Ectodermal cell (in vitro differentiated cells): Measurements from ENCODE around the gene KLHL11.

Source experiments
- H3K27ac ChIP-seq: 2 replicates; pipeline ENCODE4 v1.7.0; 2013; ENCODE audit warnings: mild to moderate bottlenecking, low read depth, low read length; ENCODE audit not compliant: insufficient read depth, poor library complexity, severe bottlenecking
- H3K27me3 ChIP-seq: 2 replicates; pipeline ENCODE4 v1.7.0; 2013; ENCODE audit warnings: mild to moderate bottlenecking, low read length; ENCODE audit not compliant: insufficient read depth, control insufficient read depth, poor library complexity, severe bottlenecking
- H3K36me3 ChIP-seq: one replicate; pipeline ENCODE4 v1.7.0; 2013; ENCODE audit warnings: low read length; ENCODE audit not compliant: control insufficient read depth, insufficient read depth
- H3K4me1 ChIP-seq: one replicate; pipeline ENCODE4 v1.7.0; 2013; ENCODE audit warnings: low read length; ENCODE audit not compliant: control insufficient read depth, insufficient read depth
- H3K4me3 ChIP-seq: 2 replicates; pipeline ENCODE4 v1.7.0; 2013; ENCODE audit warnings: low read depth, low read length, control low read depth; ENCODE audit not compliant: insufficient read depth
- H3K9me3 ChIP-seq: 2 replicates; pipeline ENCODE4 v1.7.0; 2013; ENCODE audit warnings: mild to moderate bottlenecking, low read length, moderate library complexity; ENCODE audit not compliant: control insufficient read depth
- WGBS, 2 experiments: methylation state at CpG; one replicate each; pipeline ENCODE4 v1.1.7; 2013; ENCODE audit warnings: missing lambda C conversion rate in 2 of 2; 5-methylcytosine and 5-hydroxymethylcytosine counted together

Gene KLHL11

DNA sequence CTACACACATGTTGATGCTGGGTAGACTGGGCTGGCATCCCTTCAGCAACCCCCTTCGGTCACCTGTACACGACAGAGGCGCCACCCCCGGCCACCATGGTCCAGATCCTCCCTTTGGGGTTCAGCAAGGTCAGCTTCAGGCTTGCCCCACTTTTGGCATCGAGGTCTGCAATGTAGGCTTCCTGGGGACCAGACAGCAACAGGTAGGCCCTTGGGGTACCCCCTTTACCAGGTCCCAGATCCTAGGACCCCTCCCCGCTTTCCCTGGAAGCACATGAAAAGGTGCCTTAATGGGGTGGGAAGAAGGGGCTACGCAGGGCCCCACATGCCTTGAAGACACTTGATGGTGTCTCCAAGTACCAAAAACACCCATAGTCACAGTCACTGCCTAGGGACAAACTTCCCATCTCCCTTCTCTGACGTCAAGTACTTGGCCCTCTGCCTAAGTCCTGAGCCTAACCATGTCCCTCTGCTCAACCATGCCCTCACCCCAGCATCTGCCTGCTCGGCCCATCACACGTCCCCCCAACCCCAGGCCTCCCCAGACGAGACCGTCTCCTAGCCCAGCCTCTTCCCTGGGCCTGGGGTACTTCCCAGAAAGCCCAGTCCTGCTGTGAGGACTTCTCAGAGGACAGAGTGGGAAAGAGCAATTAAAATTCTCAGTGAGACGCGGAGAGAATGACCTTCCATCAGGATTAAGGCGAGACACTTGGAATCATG, 41.4 kb upstream of the KLHL11 start:
- Histone ChIP-seq H3K27ac (no peak overlapping the region), H3K27me3 (no peaks in the 10 kb centered on the region), H3K4me3 (no peak overlapping the region), H3K4me1 (no peaks in the 10 kb centered on the region), H3K36me3 (peaks cover 79% of the 10 kb centered on the region), H3K9me3 (no peaks in the 10 kb centered on the region)
- 92 to 94% methylated on average over 15 of the region's 15 CpGs for WGBS, 2 experiments

DNA sequence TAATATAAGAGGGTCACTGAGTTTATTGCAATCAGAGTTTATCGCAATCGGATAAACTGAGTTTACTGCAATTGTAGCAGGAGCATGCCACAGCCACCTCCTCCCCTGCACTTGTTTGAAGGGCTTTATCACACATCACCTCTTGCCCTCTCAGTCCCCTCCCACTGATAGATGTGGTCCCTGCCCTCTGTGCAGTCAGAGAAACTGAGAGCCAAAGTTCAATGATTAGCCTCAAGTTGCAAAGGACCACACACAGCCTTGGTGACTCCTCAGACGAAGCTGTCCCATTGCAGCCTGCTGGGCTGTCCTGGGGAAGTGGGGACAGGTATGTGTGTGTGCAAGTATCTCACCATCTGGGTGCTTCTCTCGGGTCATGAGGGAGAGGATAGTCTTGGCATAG, 39.9 kb upstream of the KLHL11 start:
- no peak overlapping the region for H3K27ac ChIP-seq
- H3K36me3 ChIP-seq = peaks cover 79% of the 10 kb centered on the region
- H3K27me3 ChIP-seq = no peaks in the 10 kb centered on the region
- 96 to 97% methylated on average over 4 of the region's 4 CpGs for WGBS, 2 experiments
- no peaks in the 10 kb centered on the region for H3K4me1 ChIP-seq
- H3K9me3 ChIP-seq = no peaks in the 10 kb centered on the region
- H3K4me3 ChIP-seq = no peak overlapping the region

DNA sequence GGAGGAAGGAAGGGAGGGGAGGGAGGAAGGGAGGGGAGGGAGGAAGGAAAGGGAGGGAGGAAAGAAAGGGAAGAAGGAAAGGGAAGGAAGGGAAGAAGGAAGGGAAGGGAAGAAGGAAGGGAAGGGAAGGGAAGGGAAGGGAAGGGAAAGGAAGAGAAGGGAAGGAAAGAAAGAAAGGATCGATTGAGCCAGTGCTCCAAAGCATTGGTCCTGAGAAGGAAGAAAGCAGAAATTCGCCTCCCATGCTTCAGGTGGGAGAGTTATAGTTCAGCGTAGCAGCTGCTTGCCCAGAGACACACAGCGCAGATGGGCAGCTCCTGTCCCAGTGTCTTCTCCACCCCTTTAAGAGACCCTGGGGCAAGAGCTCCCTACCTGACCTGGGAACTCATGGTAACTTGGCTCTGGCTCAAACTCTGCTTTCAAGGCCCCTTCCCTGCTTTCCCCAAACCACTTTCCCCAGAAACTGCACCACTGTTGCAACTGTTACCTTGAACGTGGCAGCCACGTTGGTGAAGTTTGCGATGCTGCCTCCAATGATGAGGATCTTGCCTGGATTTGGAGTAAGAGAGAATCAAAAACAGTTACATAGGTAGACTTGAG, 39.1 kb upstream of the KLHL11 start:
- Histone ChIP-seq H3K4me3 (no peak overlapping the region), H3K4me1 (no peaks in the 10 kb centered on the region), H3K27ac (no peak overlapping the region), H3K27me3 (no peaks in the 10 kb centered on the region), H3K36me3 (peaks cover 73% of the 10 kb centered on the region), H3K9me3 (no peaks in the 10 kb centered on the region)
- 95% methylated on average over 7 of the region's 7 CpGs for WGBS, 2 experiments

DNA sequence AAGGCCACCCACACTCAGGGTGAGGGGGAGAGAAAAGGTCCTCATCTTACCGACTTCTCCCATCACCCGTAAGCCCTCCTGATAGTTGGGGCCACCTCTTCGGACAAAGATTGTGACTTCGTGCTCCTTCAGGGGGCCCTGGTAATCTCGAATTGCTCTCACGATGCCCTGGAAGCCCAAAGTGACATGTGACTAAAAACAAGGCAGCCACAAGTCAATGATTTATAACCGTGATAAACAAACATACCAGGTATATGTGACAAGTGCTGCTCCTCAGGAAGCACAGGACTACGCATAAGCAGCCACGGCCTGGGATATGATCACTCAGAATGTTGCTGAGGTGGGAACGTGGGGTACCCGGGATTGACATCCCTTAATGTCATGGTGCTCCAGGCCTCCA, 36.4 kb upstream of the KLHL11 start:
- 85% methylated on average over 11 of the region's 11 CpGs for WGBS, 2 experiments
- Histone ChIP-seq H3K36me3 (peaks cover 75% of the 10 kb centered on the region), H3K4me1 (no peaks in the 10 kb centered on the region), H3K27me3 (no peaks in the 10 kb centered on the region), H3K27ac (no peak overlapping the region), H3K9me3 (no peaks in the 10 kb centered on the region), H3K4me3 (no peak overlapping the region)

DNA sequence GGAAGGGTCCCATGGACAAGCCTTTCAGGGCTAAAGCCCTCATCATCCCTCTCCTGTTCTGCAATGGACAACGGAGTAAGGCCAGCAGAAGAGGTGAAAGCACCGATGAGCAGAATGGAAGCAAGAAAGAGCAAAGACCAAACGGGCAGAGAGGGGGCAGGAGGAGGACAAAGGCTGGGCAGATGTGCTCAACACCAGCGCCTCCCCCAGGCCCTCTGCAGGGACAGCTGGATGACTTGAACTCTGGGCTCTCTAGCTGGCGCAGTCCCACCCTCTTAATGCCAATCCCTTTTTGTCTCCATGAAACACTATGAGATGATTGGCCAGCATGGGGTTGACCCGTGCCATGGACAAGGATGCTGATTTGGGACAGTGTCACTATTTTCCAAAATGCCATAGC, 31.5 kb upstream of the KLHL11 start:
- H3K4me3 ChIP-seq = no peak overlapping the region
- WGBS, 2 experiments = 93 to 94% methylated on average over 6 of the region's 6 CpGs
- no peak overlapping the region for H3K27ac ChIP-seq
- peaks cover 81% of the 10 kb centered on the region for H3K36me3 ChIP-seq
- no peaks in the 10 kb centered on the region for H3K9me3 ChIP-seq
- H3K27me3 ChIP-seq = no peaks in the 10 kb centered on the region
- no peaks in the 10 kb centered on the region for H3K4me1 ChIP-seq

DNA sequence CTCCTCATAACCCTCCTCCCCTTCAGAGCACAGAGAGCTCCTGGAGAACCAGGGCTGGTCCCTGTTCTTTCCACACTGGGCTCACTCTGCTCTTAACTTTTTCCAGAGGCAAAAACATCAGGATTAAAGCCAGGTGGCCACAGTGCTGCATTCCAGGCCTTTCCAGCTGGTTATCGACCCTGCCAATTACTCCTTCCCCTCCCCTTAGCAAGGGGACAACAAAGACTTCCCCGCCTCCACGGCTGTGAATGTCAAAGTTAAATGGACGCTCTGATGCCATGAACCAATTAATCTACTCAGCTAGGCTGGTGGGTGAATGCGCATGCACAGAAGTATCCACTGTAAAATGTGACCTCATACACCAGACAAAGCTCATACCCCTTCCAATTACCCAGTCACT, 30.4 kb upstream of the KLHL11 start:
- 87 to 89% methylated on average over 5 of the region's 5 CpGs for WGBS, 2 experiments
- Histone ChIP-seq H3K9me3 (no peaks in the 10 kb centered on the region), H3K27ac (no peak overlapping the region), H3K36me3 (peaks cover 80% of the 10 kb centered on the region), H3K4me1 (no peaks in the 10 kb centered on the region), H3K27me3 (no peaks in the 10 kb centered on the region), H3K4me3 (no peak overlapping the region)

DNA sequence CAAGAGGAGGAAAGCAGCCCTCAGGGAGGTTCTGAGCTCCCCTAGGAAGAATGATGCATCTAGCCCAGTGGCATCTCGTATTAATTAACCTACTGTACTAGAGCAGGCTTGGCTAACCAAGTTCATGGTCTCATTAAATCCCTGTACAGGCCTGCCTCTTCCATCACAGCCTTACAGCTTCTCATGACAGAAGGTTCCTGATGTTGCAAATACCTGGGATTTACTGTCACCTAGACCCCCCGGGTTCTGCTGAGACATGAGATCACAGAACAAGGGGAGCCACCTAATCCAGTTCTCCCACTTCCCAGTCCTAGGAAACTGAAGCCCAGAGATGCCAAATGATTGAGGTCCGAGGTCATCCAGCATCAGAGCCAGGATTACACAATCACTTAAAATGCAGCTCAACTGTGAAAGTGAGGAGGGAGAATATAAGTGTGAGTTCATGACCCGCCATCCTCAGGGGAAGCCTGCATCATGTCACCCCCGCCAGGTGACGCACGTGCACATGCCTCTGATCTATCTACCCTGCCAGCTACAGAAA, 29.6 kb upstream of the KLHL11 start:
- WGBS, 2 experiments = 79 to 81% methylated on average over 7 of the region's 7 CpGs
- H3K27ac ChIP-seq = no peak overlapping the region
- no peak overlapping the region for H3K4me3 ChIP-seq
- H3K36me3 ChIP-seq = peaks cover 79% of the 10 kb centered on the region
- no peaks in the 10 kb centered on the region for H3K9me3 ChIP-seq
- H3K27me3 ChIP-seq = no peaks in the 10 kb centered on the region
- H3K4me1 ChIP-seq = no peaks in the 10 kb centered on the region

DNA sequence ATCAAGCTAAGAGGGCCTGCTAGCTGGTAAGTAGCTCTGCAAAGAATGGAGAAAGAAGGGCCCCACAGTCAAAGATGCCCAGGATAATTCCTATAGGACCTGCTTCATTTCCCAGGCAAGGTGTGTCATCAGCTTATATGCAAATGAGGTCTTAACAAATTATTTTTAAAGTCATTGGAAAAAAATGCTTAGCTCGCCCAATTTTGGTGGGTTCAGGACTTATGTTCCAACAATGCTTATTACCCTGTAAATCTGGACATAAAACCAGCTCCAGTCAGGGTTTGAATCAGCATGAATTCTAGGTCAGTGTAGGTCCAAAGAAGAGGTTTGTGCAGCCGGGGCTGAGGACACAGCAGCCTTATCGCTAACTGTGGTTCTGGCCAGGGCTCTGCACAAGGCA, 28.2 kb upstream of the KLHL11 start:
- no peaks in the 10 kb centered on the region for H3K27me3 ChIP-seq
- peaks cover 79% of the 10 kb centered on the region for H3K36me3 ChIP-seq
- no peak overlapping the region for H3K27ac ChIP-seq
- no peak overlapping the region for H3K4me3 ChIP-seq
- H3K9me3 ChIP-seq = no peaks in the 10 kb centered on the region
- no peaks in the 10 kb centered on the region for H3K4me1 ChIP-seq
- WGBS, 2 experiments = 95 to 96% methylated on average over 3 of the region's 3 CpGs

DNA sequence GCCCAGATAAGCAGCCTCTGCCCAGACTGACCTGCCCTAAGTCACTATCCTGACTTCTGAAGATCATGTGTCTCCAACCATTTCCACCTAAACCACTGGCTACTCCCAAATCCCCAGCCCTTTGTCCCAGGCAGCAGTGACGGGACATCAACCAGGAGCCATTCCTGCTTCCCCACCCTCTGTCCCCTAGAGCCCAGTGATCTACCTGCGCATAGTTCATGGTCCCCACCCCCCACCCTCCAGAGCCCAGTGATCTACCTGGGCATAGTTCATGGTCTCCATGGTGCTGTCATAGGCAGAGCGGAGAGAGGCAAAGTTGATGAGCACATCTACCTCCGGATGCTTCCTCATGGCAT, 26.8 kb upstream of the KLHL11 start:
- Histone ChIP-seq H3K27me3 (no peaks in the 10 kb centered on the region), H3K4me3 (no peak overlapping the region), H3K36me3 (peaks cover 78% of the 10 kb centered on the region), H3K27ac (no peak overlapping the region), H3K4me1 (no peaks in the 10 kb centered on the region), H3K9me3 (no peaks in the 10 kb centered on the region)
- 93 to 99% methylated on average over 4 of the region's 4 CpGs for WGBS, 2 experiments

DNA sequence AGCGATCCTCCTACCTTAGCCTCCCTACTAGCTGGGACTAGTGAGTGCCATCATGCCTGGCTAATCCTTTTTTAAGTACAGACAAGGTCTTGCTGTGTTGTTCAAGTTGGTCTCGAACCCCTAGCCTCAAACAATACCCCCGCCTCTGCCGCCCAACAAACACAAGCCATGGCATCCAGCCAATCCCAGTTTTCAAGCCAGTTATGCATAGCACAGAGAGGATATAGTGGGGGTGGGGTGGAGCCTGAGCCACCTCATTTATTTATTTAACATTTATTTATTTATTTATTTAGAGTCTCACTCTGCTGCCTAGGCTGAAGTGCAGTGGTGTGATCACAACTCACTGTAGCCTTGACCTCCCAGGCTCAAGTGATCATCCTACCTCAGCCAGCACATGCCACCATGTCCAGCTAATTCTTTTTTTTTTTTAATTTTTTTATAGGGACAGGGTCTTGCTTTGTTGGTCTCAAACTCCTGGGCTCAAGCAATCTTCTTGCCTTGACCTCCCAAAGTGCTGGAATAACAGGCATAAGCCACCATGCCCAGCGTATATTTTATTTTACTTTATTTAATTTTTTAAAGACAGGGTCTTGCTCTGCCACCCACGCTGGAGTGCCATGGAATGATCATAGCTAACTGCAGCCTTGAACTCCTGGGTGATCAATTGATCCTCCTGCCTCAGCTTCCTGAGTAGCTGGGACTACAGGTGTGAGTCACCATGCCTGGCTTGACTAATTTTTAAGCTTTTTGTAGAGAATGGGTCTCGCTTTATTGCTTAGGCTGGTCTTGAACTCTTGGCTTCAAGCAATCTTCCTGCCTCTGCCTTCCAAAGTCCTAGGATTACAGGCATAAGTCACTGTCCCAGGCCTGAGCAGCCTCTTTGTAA, 26.2 kb upstream of the KLHL11 start:
- Histone ChIP-seq H3K27me3 (no peaks in the 10 kb centered on the region), H3K4me3 (no peak overlapping the region), H3K36me3 (peaks cover 81% of the 10 kb centered on the region), H3K4me1 (peaks cover 3% of the 10 kb centered on the region), H3K27ac (no peak overlapping the region), H3K9me3 (no peaks in the 10 kb centered on the region)
- WGBS, 2 experiments = 92 to 97% methylated on average over 6 to 7 of the region's 7 CpGs
